Inferior parietal cortex (tissue), 1 donor: ENCODE results near the gene MAST1.
A peak's percentile ranks its signal among the peaks of the same experiment; 100 is the strongest.
"Not testable (repeated sequence)": the region's sequence is repeated elsewhere in the genome, so short reads cannot be mapped to it uniquely, and the experiment has no call there.

Experiments
- DNase-seq: peaks from one replicate; pipeline ENCODE4 v3.0.0-alpha.2; 2016; ENCODE audit errors: extremely low spot score

The MAST1 gene

DNA sequence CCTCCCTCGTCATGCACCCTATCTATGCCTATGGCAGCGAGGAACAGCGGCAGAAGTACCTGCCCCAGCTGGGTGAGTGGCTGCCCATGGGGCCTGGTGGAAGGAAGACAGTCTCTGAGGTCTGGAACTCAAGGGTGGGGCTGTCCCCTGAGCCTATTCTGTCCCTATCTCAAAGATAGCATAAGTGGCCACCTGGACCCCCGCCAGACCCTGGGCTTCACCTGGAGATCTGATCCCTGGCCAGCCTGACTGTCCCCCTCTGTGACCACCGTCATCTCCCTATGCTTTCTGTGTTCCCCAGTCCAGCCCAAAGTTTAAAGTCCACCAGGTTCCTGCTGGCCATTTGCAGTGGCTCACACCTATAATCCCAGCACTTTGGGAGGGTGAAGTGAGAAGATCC lies 55.3 kb downstream of the MAST1 start:
- no peak for DNase-seq

DNA sequence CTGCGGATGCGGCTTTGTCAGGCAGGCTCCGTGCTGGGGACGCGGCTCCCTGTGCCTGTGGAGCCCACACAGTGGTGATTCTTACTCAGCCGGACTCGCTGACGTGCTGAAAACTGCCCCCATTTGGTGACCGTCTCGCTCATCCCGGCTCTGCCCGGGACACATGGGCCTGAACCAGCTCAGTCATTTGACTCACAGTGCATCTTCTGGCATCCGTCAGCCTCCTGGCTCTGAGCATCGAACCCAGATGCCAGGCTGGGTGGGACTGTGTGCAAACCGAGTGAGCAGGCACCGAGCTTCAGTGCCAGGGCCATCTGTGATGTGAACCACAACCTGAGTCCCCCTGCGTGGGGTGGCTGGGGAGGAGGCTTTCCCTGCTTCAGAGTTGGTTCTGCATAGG lies 58.1 kb downstream of the MAST1 start:
- no peak for DNase-seq

DNA sequence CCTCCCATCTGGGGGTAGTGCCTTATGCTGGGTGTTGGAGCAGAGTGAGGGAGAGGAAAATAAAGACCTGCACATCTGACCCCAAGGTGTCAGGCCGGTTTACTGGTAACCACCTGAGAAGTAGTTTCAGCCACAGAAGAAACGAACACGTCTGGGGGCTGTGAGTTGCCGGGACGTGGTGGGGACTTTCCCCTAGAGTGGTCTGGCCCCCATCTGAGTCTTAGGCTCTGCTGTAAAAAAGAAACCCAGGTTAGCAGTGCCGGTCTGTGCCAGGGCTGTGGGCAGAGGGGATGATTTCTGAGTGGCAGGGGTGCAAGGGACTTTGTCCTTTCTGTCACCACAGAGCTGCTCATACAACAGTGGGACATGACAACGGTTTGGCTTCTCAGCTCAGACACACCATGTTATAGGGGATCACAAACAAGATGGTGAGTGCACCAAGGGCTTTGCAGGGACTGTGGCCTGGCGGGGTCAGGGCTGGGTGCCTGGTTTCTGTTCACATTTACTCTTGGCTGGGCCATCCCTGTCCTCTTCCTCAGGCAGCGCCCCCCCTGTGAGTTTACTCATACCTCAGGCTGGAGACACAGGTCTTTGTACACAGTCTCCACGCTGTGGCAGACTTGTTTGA lies 61.7 kb downstream of the MAST1 start:
- no peak for DNase-seq

DNA sequence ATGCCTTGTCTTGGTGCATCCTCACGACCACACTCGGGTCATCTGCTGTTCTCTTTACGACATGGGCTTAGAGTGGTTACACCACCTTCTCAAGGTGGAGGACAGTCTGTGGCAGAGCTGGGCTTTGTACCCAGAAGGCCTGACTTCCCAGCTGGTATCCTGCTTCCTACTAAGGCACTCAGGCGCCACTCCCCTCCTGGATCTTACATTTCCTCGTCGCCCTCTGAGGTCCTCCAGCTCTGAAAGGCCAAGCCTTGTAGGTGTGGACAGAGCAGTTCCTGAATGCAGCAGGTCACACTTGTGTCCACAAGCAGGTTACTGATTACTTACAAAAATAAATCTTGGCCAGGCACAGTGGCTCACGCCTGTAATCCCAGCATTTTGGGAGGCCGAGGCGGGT lies 68.9 kb downstream of the MAST1 start:
- DNase-seq, result no peak

DNA sequence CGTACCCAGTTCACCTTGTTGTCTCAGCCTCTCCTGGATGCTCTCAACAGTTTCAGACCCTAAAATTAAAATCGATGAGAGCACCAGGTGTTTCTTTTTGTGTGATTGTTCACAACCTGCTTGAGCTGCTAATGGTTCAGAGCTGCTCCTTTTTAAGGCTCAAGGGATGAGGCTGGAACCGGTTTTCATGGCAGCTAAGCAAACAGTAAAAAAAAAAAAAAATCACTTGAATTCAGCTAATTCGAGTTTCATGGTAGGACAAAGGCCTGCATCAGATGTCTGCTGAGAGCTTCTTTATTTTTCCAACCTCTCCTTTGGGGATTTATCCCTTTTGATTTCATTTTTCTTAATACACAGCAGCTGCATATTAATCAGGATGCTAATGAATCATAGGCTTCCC lies 74.3 kb downstream of the MAST1 start:
- no peak for DNase-seq

DNA sequence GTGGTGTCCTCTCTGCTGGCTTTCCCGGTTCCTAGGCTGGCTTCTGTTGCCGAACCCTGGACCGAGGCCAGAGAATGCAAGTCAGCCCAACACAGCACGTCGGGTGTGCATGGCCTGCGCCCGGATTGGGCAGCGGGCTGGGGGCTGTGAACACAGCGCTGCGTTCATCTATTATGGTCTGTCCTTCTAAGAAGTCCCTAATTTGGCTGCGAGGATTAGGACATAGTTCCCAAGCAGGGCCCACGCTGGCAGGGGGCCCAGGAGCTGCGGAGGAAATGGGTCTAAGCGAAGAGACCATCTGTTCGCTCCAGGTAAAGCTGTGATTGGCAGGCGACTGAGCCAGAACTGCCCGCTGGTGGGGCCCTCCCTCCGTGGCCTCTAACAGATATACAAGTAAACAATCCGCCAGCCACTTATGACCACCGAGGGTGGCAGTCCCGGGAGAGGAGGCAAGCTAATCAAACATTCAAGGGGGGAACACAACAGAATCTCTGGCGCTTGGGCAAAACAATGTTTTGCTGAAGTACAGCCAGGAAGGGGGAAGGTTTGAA lies 74.8 kb downstream of the MAST1 start:
- DNase-seq, result peak; percentile 60

DNA sequence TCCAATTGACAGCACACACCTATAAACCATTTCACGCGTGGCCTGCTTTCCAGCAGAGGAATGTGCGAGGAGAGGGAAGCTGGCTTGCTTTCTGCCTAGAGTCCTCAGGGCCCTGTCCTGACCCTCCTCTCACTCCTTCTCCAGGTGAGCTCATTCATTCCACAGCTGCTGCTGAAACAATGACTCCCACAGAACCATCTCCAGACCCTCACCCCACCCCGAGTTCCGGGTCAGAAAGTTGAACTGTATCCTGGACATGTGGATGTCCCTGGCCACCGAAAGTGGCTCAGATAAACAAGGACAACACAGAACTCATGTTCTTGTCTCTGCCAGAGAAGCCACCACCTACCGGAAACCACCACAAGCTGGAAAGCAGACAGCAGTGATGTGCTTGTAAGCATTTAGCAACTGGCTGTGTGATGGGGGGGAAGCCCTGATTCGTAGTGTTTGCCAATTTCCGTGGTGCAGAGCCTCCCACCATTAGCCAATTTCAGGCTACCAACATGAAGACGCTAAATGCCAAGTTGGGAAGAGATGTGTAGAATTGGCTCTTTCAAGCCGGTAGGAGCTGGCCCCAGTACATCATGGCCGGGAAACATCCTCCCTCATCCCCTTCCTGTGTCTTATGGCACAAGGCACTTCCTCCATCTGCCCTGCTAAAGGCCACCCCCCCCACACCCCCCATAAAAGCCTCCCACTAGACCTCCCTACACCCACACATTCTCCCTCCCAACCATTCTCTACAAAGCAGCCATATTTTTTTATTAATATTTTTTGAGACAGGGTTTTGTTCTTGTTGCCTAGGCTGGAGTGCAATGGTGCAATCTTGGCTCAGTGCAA lies 75.8 kb downstream of the MAST1 start:
- no peak for DNase-seq

DNA sequence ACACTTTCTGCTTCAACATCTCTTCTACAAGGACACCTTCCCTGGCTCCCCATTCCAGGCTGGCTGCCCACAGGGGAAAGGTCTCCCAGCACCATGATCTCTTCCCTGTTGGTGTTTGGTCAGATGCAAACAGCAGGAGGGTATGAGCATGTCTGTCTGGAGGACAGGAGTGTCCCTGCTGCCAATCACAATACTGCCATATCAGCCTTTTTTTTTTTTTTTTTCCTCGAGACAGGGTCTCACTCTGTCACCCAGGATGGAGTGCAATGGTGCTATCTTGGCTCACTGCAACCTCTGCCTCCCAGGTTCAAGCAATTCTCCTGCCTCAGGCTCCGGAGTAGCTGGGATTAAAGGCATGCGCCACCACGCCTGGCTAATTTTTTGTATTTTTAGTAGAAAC lies 77.5 kb downstream of the MAST1 start:
- DNase-seq, result not testable (repeated sequence)

DNA sequence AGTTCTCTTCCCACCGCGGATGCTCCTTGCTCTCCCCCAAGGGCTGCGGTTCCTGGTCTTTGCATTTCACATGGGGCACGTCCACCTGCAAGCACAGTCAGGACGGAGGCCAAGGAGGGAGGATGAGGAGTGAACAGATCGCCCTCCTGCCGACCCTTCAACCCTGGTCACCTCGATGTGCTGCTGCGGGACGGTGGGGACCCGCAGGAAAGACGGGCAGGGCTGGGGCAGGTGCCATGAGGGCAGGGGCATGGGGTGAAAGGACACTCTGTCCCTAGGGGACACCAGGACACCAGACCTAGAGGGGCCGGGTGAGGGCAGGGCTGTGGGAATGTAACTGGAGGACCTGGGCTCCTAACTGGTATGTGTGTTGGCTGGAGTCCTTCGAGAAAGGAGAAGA lies 79.9 kb downstream of the MAST1 start:
- no peak for DNase-seq

DNA sequence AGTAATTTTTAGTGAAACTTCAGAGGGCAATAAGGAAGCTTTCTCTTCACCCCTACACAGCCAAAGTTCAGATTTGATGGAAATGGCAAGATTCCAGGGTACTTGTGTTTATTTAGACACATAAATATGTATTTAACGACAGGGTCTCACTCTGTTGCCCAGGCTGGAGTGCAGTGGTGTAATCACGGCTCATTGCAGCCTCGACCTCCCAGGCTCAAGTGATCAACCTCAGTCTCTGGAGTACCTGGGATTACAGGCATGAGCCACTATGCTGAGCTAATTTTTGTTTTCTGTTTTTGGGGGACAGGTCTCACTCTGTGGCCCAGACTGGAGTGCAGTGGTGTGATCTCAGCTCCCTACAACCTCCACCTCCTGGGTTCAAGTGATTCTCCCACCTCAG lies 82.7 kb downstream of the MAST1 start:
- no peak for DNase-seq

DNA sequence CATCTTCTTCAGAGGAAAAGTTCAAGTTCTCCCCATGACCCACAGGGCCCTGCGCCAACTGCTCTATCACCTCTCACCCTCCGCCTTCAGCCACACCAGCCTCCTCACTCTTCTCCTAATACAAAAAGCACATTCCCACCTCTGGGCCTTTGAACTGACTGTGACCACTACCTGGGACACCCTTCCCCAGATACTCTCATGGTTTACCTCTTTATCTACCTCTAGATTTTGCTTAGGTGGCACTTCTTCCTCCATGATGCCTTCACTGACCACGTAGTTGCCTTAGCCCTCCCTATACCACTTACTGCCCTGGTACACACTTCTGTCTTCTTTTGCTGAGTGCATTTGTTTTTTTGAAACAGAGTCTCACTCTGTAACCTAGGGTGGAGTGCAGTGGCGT lies 84.6 kb downstream of the MAST1 start:
- no peak for DNase-seq
